K562 (cell line): ENCODE results near the gene CFD. TPM values are rescaled to one million over a fixed set of nuclear protein-coding genes. Genes with fewer than 3 reads are reported as not detected.

Experiments used
- GTF2E2 ChIP-seq: fragments of 200-800 bp; sonication (Bioruptor generic); IDR thresholded peaks from 2 replicates; pipeline ENCODE4 v1.6.1; 2016; ENCODE audit warnings: missing genetic modification characterization, missing compliant biosample characterization
- PHB2 ChIP-seq: fragments of 450-650 bp; IDR thresholded peaks from 2 replicates; pipeline ENCODE4 v1.6.1; 2017; ENCODE audit warnings: low read depth
- PRPF4 ChIP-seq: fragments of 200-400 bp; formaldehyde crosslinking; IDR thresholded peaks from one replicate; pipeline ENCODE4 v1.6.1; 2017; ENCODE audit warnings: low read length, low read depth, mild to moderate bottlenecking; ENCODE audit not compliant: insufficient read depth, poor library complexity, severe bottlenecking
- THRAP3 ChIP-seq: fragments of 450-650 bp; IDR thresholded peaks from 2 replicates; pipeline ENCODE4 v1.6.1; 2016; ENCODE audit warnings: mild to moderate bottlenecking, inconsistent platforms, borderline replicate concordance
- ZNF408 ChIP-seq: fragments of 250-450 bp; sonication (Bioruptor Pico); IDR thresholded peaks from 2 replicates; pipeline ENCODE4 v1.4.0; 2020; ENCODE audit warnings: low read depth, mild to moderate bottlenecking, moderate library complexity
- ZNF431 ChIP-seq: sonication (generic); formaldehyde crosslinking; IDR thresholded peaks from 2 replicates; pipeline ENCODE4 v1.8.0; 2022; ENCODE audit warnings: mild to moderate bottlenecking, missing genetic modification reagents
- ZZZ3 ChIP-seq: fragments of 450-650 bp; IDR thresholded peaks from 2 replicates; pipeline ENCODE4 v1.6.1; 2016; ENCODE audit warnings: antibody characterized with exemption, mild to moderate bottlenecking, moderate library complexity
- polyA plus RNA-seq, 8 experiments: library from polyadenylated mRNA; depleted of rRNA in 4 of 8; stranded (reverse) in 5 of 8; unstranded in 3 of 8; fragments of >200 nt; fragmentation: Nextera tagmentation in 2 of 8; fragmentation: Illumina TruSeq in 1 of 8; extraction: Ambion mirVana in 2 of 8; extraction: Trizol in 1 of 8; gene quantifications; 2 replicates each; pipeline versions ENCODE4 v1.2.1 to v1.2.3, GENCODE V29; 2011 to 2014; ENCODE audit warnings: inconsistent platforms in 1 of 8, missing spikeins in 1 of 8
- total RNA-seq, 7 experiments: library from RNA; depleted of rRNA in 6 of 7; stranded (reverse); fragments of >200 nt in 6 of 7; fragmentation: Illumina TruSeq in 2 of 7; extraction: Trizol in 2 of 7; gene quantifications; 2 replicates each; pipeline versions ENCODE4 v1.2.1 to v1.2.3, GENCODE V29; 2011 to 2021; ENCODE audit warnings: low replicate concordance in 1 of 7
- TF ChIP-seq, protein P1 (sequence below), 2 experiments: fragments of 450-650 bp; IDR thresholded peaks; 2 replicates each; pipeline ENCODE4 v1.6.1; 2016; ENCODE audit warnings: mild to moderate bottlenecking in 2 of 2, borderline replicate concordance in 1 of 2, low read depth in 1 of 2, moderate library complexity in 1 of 2

Gene CFD
- total and polyA plus RNA-seq, 9 of the 15 experiments (the other 6 are each of a cell fraction or from before 2014, with no cell fraction given), result 0.52 to 59.4 (median 7.6) TPM

DNA sequence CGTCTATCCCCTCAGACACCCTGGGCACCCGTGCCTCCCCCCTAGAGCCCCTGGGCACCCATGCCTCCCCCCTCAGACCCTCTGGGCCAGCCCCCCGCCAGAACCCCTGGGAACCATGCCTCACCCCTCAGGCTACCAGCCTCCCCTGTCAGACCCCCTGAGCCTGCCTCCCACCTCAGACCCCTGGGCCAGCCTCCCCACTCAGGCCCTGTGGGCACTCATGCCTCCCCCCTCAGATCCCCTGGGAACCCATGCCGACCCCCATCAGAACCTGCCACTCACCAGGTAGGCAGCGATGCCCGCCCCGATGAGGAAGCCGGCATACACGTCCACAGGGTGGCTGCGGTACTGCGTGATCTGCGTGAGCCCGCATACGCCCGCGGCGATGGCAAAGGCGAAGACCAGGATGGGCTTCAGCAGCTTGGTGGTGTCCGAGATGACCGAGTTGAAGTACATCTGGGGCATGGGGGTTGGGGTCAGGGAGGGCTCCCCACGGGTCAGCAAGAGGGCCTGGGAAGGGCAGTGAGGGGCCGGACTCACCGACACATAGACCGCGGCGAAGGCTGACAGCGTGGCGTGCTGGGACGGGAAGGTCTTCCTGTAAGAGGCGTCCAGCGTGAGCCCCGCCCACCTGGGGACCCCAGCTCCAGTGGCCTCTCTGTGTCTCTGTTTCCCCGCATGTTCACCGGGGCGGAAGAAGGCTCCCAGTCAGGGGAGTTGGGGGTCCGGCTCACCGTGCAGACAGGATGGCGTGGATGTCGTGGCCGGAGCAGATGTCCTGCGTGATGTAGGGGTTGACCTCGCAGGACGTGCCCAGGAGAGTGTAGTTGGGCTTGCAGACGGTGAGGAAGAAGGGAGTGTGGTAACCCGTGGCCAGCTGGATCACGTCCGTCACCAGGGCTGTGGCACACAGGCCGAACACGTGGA lies 45.0 kb upstream of the CFD start (continued):
- TF ChIP-seq, protein P1, sequence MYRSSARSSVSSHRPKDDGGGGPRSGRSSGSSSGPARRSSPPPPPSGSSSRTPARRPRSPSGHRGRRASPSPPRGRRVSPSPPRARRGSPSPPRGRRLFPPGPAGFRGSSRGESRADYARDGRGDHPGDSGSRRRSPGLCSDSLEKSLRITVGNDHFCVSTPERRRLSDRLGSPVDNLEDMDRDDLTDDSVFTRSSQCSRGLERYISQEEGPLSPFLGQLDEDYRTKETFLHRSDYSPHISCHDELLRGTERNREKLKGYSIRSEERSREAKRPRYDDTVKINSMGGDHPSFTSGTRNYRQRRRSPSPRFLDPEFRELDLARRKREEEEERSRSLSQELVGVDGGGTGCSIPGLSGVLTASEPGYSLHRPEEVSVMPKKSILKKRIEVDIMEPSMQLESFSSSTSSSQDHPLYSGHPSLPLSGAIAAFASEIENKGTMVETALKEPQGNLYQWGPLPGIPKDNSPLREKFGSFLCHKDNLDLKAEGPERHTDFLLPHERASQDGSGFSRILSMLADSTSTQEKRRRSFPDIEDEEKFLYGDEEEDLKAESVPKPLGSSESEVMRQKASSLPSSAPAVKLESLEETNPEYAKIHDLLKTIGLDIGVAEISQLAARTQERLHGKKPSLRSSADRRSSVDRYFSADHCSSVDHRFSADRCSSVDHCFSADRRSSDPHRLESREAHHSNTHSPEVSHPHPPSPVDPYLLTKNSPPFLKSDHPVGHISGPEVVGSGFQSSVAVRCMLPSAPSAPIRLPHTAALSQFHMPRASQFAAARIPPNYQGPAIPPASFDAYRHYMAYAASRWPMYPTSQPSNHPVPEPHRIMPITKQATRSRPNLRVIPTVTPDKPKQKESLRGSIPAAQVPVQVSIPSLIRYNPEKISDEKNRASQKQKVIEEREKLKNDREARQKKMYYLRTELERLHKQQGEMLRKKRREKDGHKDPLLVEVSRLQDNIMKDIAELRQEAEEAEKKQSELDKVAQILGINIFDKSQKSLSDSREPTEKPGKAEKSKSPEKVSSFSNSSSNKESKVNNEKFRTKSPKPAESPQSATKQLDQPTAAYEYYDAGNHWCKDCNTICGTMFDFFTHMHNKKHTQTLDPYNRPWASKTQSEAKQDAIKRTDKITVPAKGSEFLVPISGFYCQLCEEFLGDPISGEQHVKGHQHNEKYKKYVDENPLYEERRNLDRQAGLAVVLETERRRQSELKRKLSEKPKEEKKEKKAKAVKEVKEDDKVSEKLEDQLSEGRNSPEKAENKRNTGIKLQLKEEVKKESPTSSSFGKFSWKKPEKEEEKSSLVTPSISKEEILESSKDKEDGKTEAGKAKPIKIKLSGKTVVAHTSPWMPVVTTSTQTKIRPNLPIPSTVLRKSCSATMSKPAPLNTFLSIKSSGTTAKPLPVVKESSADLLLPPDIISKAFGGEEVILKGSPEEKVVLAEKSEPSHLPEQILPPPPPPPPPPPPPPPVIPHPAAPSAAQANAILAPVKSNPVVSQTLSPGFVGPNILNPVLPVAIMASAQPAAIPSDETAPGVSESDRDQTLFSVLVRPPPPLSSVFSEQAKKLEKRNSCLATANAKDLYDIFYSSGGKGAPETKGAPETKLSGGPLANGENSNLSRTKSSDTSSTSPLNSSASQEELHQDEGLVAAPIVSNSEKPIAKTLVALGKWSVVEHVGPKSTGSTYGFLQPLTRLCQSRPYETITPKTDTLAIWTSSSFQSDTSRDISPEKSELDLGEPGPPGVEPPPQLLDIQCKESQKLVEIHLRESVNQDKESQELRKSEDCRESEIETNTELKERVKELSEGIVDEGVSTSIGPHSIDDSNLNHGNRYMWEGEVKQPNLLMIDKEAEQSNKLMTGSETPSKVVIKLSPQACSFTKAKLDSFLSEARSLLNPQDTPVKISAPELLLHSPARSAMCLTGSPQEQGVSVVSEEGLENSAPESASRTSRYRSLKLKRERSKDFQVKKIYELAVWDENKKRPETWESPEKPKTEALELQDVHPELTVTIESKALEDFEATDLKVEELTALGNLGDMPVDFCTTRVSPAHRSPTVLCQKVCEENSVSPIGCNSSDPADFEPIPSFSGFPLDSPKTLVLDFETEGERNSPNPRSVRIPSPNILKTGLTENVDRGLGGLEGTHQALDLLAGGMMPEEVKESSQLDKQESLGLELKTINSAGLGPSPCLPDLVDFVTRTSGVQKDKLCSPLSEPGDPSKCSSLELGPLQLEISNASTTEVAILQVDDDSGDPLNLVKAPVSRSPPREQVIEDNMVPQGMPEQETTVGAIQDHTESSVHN (IDR thresholded peaks at IDR 0.05; ENCODE audit: borderline replicate concordance in 1 of 2, low read depth in 1 of 2), result no peak
- TF ChIP-seq THRAP3 (no peak), PRPF4 (peak; percentile 30), ZNF408 (CRISPR knock-in tag) (no peak), PHB2 (no peak), ZZZ3 (no peak), GTF2E2 (no peak), ZNF431 (CRISPR knock-in tag) (no peak)
